HEK293 (cell line): ENCODE measurements around the gene ELF1.
A peak's percentile ranks its signal among the peaks of the same experiment; 100 is the strongest.

ENCODE experiments used
- CTCF ChIA-PET: fragments of 350-600 bp; formaldehyde crosslinking; extraction: SDS; loops from one replicate; lab custom pipeline; 2021; ENCODE audit warnings: antibody characterized with exemption; lab: Yijun Ruan, JAX
- POLR2A ChIA-PET: fragments of 300-600 bp; formaldehyde crosslinking; extraction: SDS; loops from one replicate; lab custom pipeline; 2020; ENCODE audit warnings: antibody characterized with exemption, inconsistent platforms; lab: Yijun Ruan, JAX
- H3K27ac ChIP-seq: fragments of 200-500 bp; sonication (Bioruptor generic); 2 replicates; pipeline ENCODE4 v1.5.1; 2014; ENCODE audit warnings: low read depth, low read length, control low read depth, inconsistent platforms; ENCODE audit errors: extremely low read depth
- H3K36me3 ChIP-seq, 2 experiments: fragments of 200-500 bp in 1 of 2; sonication (Bioruptor generic) in 1 of 2; 1 replicate in 1 of 2; 2 replicates in 1 of 2; pipeline ENCODE4 v1.5.1; 2014 to 2017; ENCODE audit warnings: inconsistent platforms in 2 of 2, low read length in 2 of 2; ENCODE audit not compliant: control insufficient read depth in 2 of 2, insufficient read depth in 1 of 2
- H3K4me1 ChIP-seq: fragments of 200-500 bp; sonication (Bioruptor generic); 2 replicates; pipeline ENCODE4 v1.5.1; 2014; ENCODE audit warnings: mild to moderate bottlenecking, low read length, inconsistent platforms; ENCODE audit not compliant: control insufficient read depth, insufficient read depth
- H3K4me3 ChIP-seq: 2 replicates; pipeline ENCODE4 v1.5.1; 2011; ENCODE audit warnings: low read depth, mild to moderate bottlenecking, control low read depth, low read length, moderate library complexity
- H3K9me3 ChIP-seq: fragments of 200-500 bp; sonication (Bioruptor generic); 2 replicates; pipeline ENCODE4 v1.5.1; 2014; ENCODE audit warnings: low read depth, low read length, inconsistent platforms; ENCODE audit not compliant: control insufficient read depth, insufficient read depth
- ATF2 ChIP-seq: fragments of 450-650 bp; formaldehyde crosslinking; IDR thresholded peaks from 2 replicates; pipeline ENCODE4 v1.5.1; 2016; ENCODE audit warnings: missing biosample characterization, missing genetic modification characterization, low read depth
- CTCF ChIP-seq: fragments of 450-650 bp; formaldehyde crosslinking; IDR thresholded peaks from 2 replicates; pipeline ENCODE4 v1.5.1; 2016; ENCODE audit warnings: missing biosample characterization, missing genetic modification characterization
- GLIS1 ChIP-seq: fragments of 450-650 bp; formaldehyde crosslinking; IDR thresholded peaks from 2 replicates; pipeline ENCODE4 v1.5.1; 2016; ENCODE audit warnings: missing biosample characterization, missing genetic modification characterization
- HIC1 ChIP-seq: fragments of 450-650 bp; formaldehyde crosslinking; IDR thresholded peaks from 2 replicates; pipeline ENCODE4 v1.5.1; 2016; ENCODE audit warnings: missing biosample characterization, missing genetic modification characterization
- KLF17 ChIP-seq: fragments of 450-650 bp; formaldehyde crosslinking; IDR thresholded peaks from 2 replicates; pipeline ENCODE4 v1.5.1; 2016; ENCODE audit warnings: missing biosample characterization, missing genetic modification characterization
- PRDM6 ChIP-seq: fragments of 450-650 bp; formaldehyde crosslinking; IDR thresholded peaks from 2 replicates; pipeline ENCODE4 v1.5.1; 2017; ENCODE audit warnings: missing biosample characterization, missing genetic modification characterization
- SCRT1 ChIP-seq: fragments of 450-650 bp; formaldehyde crosslinking; IDR thresholded peaks from 2 replicates; pipeline ENCODE4 v1.5.1; 2016; ENCODE audit warnings: missing biosample characterization, missing genetic modification characterization, borderline replicate concordance
- ZFHX2 ChIP-seq: fragments of 450-650 bp; formaldehyde crosslinking; conservative IDR thresholded peaks from 2 replicates; pipeline ENCODE4 v1.5.1; 2016; ENCODE audit warnings: missing biosample characterization, missing genetic modification characterization
- ZNF10 ChIP-seq: fragments of 450-650 bp; formaldehyde crosslinking; IDR thresholded peaks from 2 replicates; pipeline ENCODE4 v1.5.1; 2017; ENCODE audit warnings: missing biosample characterization, missing genetic modification characterization
- ZNF18 ChIP-seq: fragments of 450-650 bp; formaldehyde crosslinking; IDR thresholded peaks from 2 replicates; pipeline ENCODE4 v1.5.1; 2016; ENCODE audit warnings: missing biosample characterization, missing genetic modification characterization
- ZNF19 ChIP-seq: fragments of 450-650 bp; formaldehyde crosslinking; IDR thresholded peaks from 2 replicates; pipeline ENCODE4; 2016; ENCODE audit warnings: missing biosample characterization, missing genetic modification characterization, low read depth
- ZNF221 ChIP-seq: fragments of 450-650 bp; formaldehyde crosslinking; IDR thresholded peaks from 2 replicates; pipeline ENCODE4 v1.5.1; 2017; ENCODE audit warnings: missing biosample characterization, missing genetic modification characterization, borderline replicate concordance
- ZNF266 ChIP-seq: fragments of 450-650 bp; formaldehyde crosslinking; IDR thresholded peaks from 2 replicates; pipeline ENCODE4 v1.5.1; 2016; ENCODE audit warnings: missing biosample characterization, missing genetic modification characterization, low read depth
- ZNF350 ChIP-seq: fragments of 450-650 bp; formaldehyde crosslinking; IDR thresholded peaks from 2 replicates; pipeline ENCODE4 v1.5.0; 2017; ENCODE audit warnings: missing biosample characterization, mild to moderate bottlenecking, missing genetic modification characterization
- ZNF366 ChIP-seq: fragments of 450-650 bp; formaldehyde crosslinking; conservative IDR thresholded peaks from 2 replicates; pipeline ENCODE4 v1.5.1; 2016; ENCODE audit warnings: missing biosample characterization, missing genetic modification characterization
- ZNF426 ChIP-seq: fragments of 450-650 bp; formaldehyde crosslinking; IDR thresholded peaks from 2 replicates; pipeline ENCODE4 v1.5.1; 2017; ENCODE audit warnings: missing biosample characterization, missing genetic modification characterization, mild to moderate bottlenecking, inconsistent platforms, moderate library complexity
- ZNF521 ChIP-seq: fragments of 450-650 bp; formaldehyde crosslinking; IDR thresholded peaks from 2 replicates; pipeline ENCODE4 v1.5.1; 2017; ENCODE audit warnings: missing biosample characterization, mild to moderate bottlenecking, missing genetic modification characterization
- ZNF529 ChIP-seq: fragments of 450-650 bp; formaldehyde crosslinking; IDR thresholded peaks from 2 replicates; pipeline ENCODE4 v1.5.1; 2017; ENCODE audit warnings: missing genetic modification characterization, missing biosample characterization; ENCODE audit not compliant: insufficient replicate concordance
- ZNF544 ChIP-seq: fragments of 450-650 bp; formaldehyde crosslinking; IDR thresholded peaks from 2 replicates; pipeline ENCODE4 v1.5.0; 2017; ENCODE audit warnings: missing biosample characterization, missing genetic modification characterization
- ZNF596 ChIP-seq: fragments of 450-650 bp; IDR thresholded peaks from 2 replicates; pipeline ENCODE4 v1.5.0; 2018; ENCODE audit warnings: missing biosample characterization, mild to moderate bottlenecking, missing genetic modification characterization, moderate library complexity
- ZNF624 ChIP-seq: fragments of 450-650 bp; formaldehyde crosslinking; IDR thresholded peaks from 2 replicates; pipeline ENCODE4 v1.5.1; 2017; ENCODE audit warnings: missing biosample characterization, missing genetic modification characterization
- ZNF629 ChIP-seq: fragments of 450-650 bp; formaldehyde crosslinking; IDR thresholded peaks from 2 replicates; pipeline ENCODE4 v1.5.1; 2017; ENCODE audit warnings: missing biosample characterization, missing genetic modification characterization
- ZNF837 ChIP-seq: fragments of 450-650 bp; formaldehyde crosslinking; IDR thresholded peaks from 2 replicates; pipeline ENCODE4 v1.5.1; 2016; ENCODE audit warnings: missing biosample characterization, missing genetic modification characterization
- ZSCAN16 ChIP-seq: fragments of 450-650 bp; formaldehyde crosslinking; IDR thresholded peaks from 2 replicates; pipeline ENCODE4 v1.5.1; 2016; ENCODE audit warnings: missing biosample characterization, missing genetic modification characterization

ELF1 gene

GRCh38 chr13:40943073-40943472 is 76.0 kb downstream of the ELF1 start (continued):
- no peak for TF ChIP-seq KLF17 (tag by site-specific recombination)
- TF ChIP-seq ZNF10 (tag by site-specific recombination) = no peak
- peak; percentile 63 for TF ChIP-seq PRDM6
- TF ChIP-seq ZNF529 (tag by site-specific recombination) = no peak
- no peak for TF ChIP-seq ZNF266
- no peak for TF ChIP-seq GLIS1 (tag by site-specific recombination)
- peak; percentile 62; the same call in 1 of the 2 replicates for TF ChIP-seq ATF2 (tag by site-specific recombination)

- POLR2A ChIA-PET = no interaction called here
- H3K9me3 ChIP-seq = no peaks in the 10 kb centered on the region
- no peak overlapping the region for H3K27ac ChIP-seq
- CTCF ChIA-PET = no interaction called here
- TF ChIP-seq ZNF350 (tag by site-specific recombination) (no peak), ZNF544 (tag by site-specific recombination) (no peak), ZFHX2 (tag by site-specific recombination) (no peak), ZNF629 (no peak), SCRT1 (no peak), ZSCAN16 (no peak), ZNF18 (tag by site-specific recombination) (no peak), ZNF596 (no peak)
- TF ChIP-seq, all 188 proteins: peak for 0
- Histone ChIP-seq H3K4me3 (no peak overlapping the region), H3K4me1 (no peaks in the 10 kb centered on the region; the same call in 1 of the 2 replicates), H3K36me3 (peaks cover 0 to 11% of the 10 kb centered on the region in 2 experiments; a peak in 2 of 3 replicates)
These were observed 77.5 kb downstream of the ELF1 start for GRCh38 chr13:40941581-40941980.

- CTCF ChIA-PET = no interaction called here
- POLR2A ChIA-PET = no interaction called here
- Histone ChIP-seq H3K27ac (no peak overlapping the region), H3K4me3 (no peak overlapping the region), H3K4me1 (no peaks in the 10 kb centered on the region; the same call in 1 of the 2 replicates), H3K9me3 (no peaks in the 10 kb centered on the region), H3K36me3 (peaks cover 0 to 9% of the 10 kb centered on the region in 2 experiments; a peak in 2 of 3 replicates)
- TF ChIP-seq ZNF366 (tag by site-specific recombination) (no peak), ZNF221 (no peak), ZNF19 (tag by site-specific recombination) (no peak), HIC1 (no peak), ZNF624 (tag by site-specific recombination) (no peak), ZNF521 (tag by site-specific recombination) (no peak), ZNF426 (tag by site-specific recombination) (no peak), ZNF837 (tag by site-specific recombination) (no peak), CTCF (tag by site-specific recombination) (no peak)
These were observed 78.3 kb downstream of the ELF1 start for GRCh38 chr13:40940841-40941240.
